GM12878 (cell line): ENCODE measurements around the gene POMZP3. TPM values are rescaled to one million over a fixed set of nuclear protein-coding genes. Genes with fewer than 3 reads are reported as not detected.
"Not testable (repeated sequence)": the region's sequence is repeated elsewhere in the genome, so short reads cannot be mapped to it uniquely, and the experiment has no call there.

ENCODE experiments used
- ATAC-seq: fragments of 200-7000 bp; cut with Tn5 transposase; 3 replicates; pipeline ENCODE4 v1.9.1; 2020; ENCODE audit warnings: mild to moderate bottlenecking, moderate library complexity
- BruUV-seq: library from RNA; stranded (reverse); fragments of 400-500 nt; replicated peaks from 2 replicates; lab custom pipeline; 2021; lab: Mats Ljungman, UMichigan
- CTCF ChIA-PET: fragments of 300-600 bp; sonication (Branson Sonifier 250); formaldehyde crosslinking; extraction: SDS; loops from one replicate; lab custom pipeline; 2021; ENCODE audit warnings: inconsistent platforms; lab: Yijun Ruan, JAX
- POLR2A ChIA-PET: fragments of 350-600 bp; formaldehyde crosslinking; extraction: SDS; loops from one replicate; lab custom pipeline; 2021; ENCODE audit warnings: inconsistent platforms; lab: Charles Lee
- RAD21 ChIA-PET: fragments of 300-600 bp; sonication (Branson Sonifier 250); formaldehyde crosslinking; loops from one replicate; lab custom pipeline; 2023; ENCODE audit warnings: antibody characterized with exemption; ENCODE audit not compliant: unreplicated experiment; lab: Charles Lee
- SMC1A ChIA-PET: fragments of 300-600 bp; sonication (Branson Sonifier 250); formaldehyde crosslinking; loops from one replicate; lab custom pipeline; 2023; ENCODE audit not compliant: unreplicated experiment, uncharacterized antibody; lab: Charles Lee
- DNase-seq: peaks from one replicate; pipeline ENCODE4 v3.0.0-alpha.2; 2011; ENCODE audit warnings: low read depth, low spot score
- FAIRE-seq: peaks from 3 replicates; lab custom pipeline; 2011; peaks lifted over from hg19 to GRCh38; lab: Jason Lieb, UNC
- H2AFZ ChIP-seq: 2 replicates; pipeline ENCODE4 v1.6.0; 2011; ENCODE audit warnings: low read depth, low read length, control low read depth; ENCODE audit not compliant: control insufficient read depth
- H3K27ac ChIP-seq: 2 replicates; pipeline ENCODE4 v1.5.1; 2011; ENCODE audit warnings: control low read depth; ENCODE audit not compliant: control insufficient read depth, insufficient read depth
- H3K27me3 ChIP-seq, 2 experiments: replicated peaks in 1 of 2; 2 replicates each; pipeline versions ENCODE4 v1.6.0 to v1.6.1; 2011; ENCODE audit warnings: low read length in 1 of 2; ENCODE audit not compliant: control insufficient read depth in 2 of 2, insufficient read depth in 2 of 2
- H3K36me3 ChIP-seq, 2 experiments: 2 replicates each; pipeline ENCODE4 v1.5.1; 2011; ENCODE audit warnings: low read length in 1 of 2; ENCODE audit not compliant: control insufficient read depth in 2 of 2, insufficient read depth in 2 of 2
- H3K4me1 ChIP-seq: 2 replicates; pipeline ENCODE4 v1.6.1; 2011; ENCODE audit warnings: mild to moderate bottlenecking, low read length, moderate library complexity, mixed read lengths; ENCODE audit not compliant: control insufficient read depth, insufficient read depth
- H3K4me2 ChIP-seq: 2 replicates; pipeline ENCODE4 v1.6.0; 2011; ENCODE audit warnings: control low read depth; ENCODE audit not compliant: control insufficient read depth, insufficient read depth
- H3K4me3 ChIP-seq: fragments of 200-600 bp; sonication (generic); 2 replicates; pipeline ENCODE4 v1.5.1; 2016
- H3K79me2 ChIP-seq: 2 replicates; pipeline ENCODE4 v1.6.0; 2011; ENCODE audit warnings: low read length; ENCODE audit not compliant: control insufficient read depth, insufficient read depth
- H3K9ac ChIP-seq: 2 replicates; pipeline ENCODE4 v1.8.0; 2011; ENCODE audit warnings: low read length, control low read depth, mixed read lengths; ENCODE audit not compliant: control insufficient read depth, insufficient read depth
- H3K9me3 ChIP-seq: replicated peaks from 3 replicates; pipeline ENCODE4 v1.5.1; 2011; ENCODE audit warnings: mild to moderate bottlenecking, low read length; ENCODE audit not compliant: control insufficient read depth, insufficient read depth
- H4K20me1 ChIP-seq: 2 replicates; pipeline ENCODE4 v1.6.0; 2011; ENCODE audit not compliant: control insufficient read depth, insufficient read depth
- WGBS: methylation state at CpG from one replicate; pipeline ENCODE4 v1.1.6; 2016; ENCODE audit warnings: low lambda C conversion rate; ENCODE audit not compliant: insufficient replicate concordance, insufficient coverage; ENCODE audit errors: missing lambda C conversion rate; 5-methylcytosine and 5-hydroxymethylcytosine counted together
- in situ Hi-C: fragments of 300-500 bp; cut with MboI; formaldehyde crosslinking; loops from 9 replicates; pipeline ENCODE4 v1.14.3; 2018; ENCODE audit warnings: mixed read lengths
- intact Hi-C: fragments of 100-400 bp; cut with micrococcal nuclease; formaldehyde crosslinking; loops from one replicate; pipeline ENCODE4 v1.14.2; 2022; ENCODE audit not compliant: unreplicated experiment
- polyA plus RNA-seq, 11 experiments: library from polyadenylated mRNA; depleted of rRNA in 4 of 11; unstranded in 6 of 11; stranded (reverse) in 5 of 11; fragments of >200 nt; fragmentation: Nextera tagmentation in 4 of 11; fragmentation: Illumina TruSeq in 1 of 11; extraction: Ambion mirVana in 4 of 11; extraction: Trizol in 1 of 11; gene quantifications; 1 replicate in 1 of 11; 2 replicates in 10 of 11; pipeline versions ENCODE4 v1.2.1 to v1.2.3, GENCODE V29; 2011 to 2016; ENCODE audit warnings: inconsistent platforms in 2 of 11, missing spikeins in 2 of 11, low read depth in 1 of 11
- total RNA-seq, 4 experiments: library from RNA; depleted of rRNA in 3 of 4; stranded (reverse); fragments of >200 nt in 3 of 4; fragmentation: Illumina TruSeq in 1 of 4; extraction: Trizol in 1 of 4; gene quantifications; 2 replicates each; pipeline versions ENCODE4 v1.2.1 to v1.2.3, GENCODE V29; 2013 to 2021

Gene POMZP3
- total and polyA plus RNA-seq, 10 of the 15 experiments (the other 5 are each of a cell fraction or from before 2014, with no cell fraction given), result 2.4 to 12.6 (median 5.1) TPM

DNA sequence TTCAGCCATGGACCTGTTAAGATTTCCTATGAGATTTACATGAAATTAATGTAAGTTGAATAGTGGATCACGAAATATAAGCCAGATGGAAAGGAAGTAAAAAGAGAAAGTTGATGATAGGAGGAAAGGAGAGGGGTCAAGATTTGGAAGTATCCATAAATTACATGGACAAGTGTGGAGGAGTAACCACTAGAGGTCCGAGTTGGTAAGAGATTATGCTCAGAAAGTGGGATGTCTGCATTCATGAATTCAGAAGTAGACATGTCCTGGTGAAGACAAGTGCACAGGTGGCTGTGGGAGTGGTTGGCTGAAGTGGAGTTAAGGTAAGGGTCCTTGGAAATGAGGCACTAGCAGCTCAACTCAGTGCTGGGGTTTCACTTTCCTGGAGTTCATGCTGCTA, 29.3 kb upstream of the POMZP3 start:
- intact Hi-C loops, SMC1A ChIA-PET, FAIRE-seq, H3K4me2 ChIP-seq, BruUV-seq, in situ Hi-C loops, H4K20me1 ChIP-seq, H3K27me3 ChIP-seq, ATAC-seq, RAD21 ChIA-PET, POLR2A ChIA-PET, DNase-seq, H3K4me3 ChIP-seq, CTCF ChIA-PET, H3K4me1 ChIP-seq, H3K36me3 ChIP-seq, H3K9ac ChIP-seq, H2AFZ ChIP-seq, H3K9me3 ChIP-seq, H3K27ac ChIP-seq, H3K79me2 ChIP-seq: not testable (repeated sequence)
- 38% methylated on average over 2 of the region's 2 CpGs for WGBS

DNA sequence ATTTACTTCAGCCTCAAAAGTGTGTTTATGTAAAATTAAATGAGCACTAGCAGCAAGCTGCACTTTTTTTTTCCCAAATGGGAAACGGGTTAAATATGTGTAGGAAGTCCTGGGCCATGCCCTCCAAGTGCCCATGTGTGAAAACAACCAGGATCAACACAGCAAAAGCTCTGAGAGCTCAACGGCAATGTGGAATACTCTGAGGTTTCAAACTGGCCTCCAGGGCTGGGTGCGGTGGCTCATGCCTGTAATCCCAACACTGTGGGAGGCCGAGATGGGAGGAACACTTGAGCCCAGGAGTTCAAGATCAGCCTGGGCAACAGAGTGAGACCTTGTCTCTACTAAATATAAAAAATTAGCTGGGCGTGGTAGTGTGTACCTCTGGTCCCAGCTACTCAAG, 15.5 kb upstream of the POMZP3 start:
- SMC1A ChIA-PET, H3K4me3 ChIP-seq, H3K9me3 ChIP-seq, intact Hi-C loops, H3K9ac ChIP-seq, DNase-seq, RAD21 ChIA-PET, H3K4me1 ChIP-seq, in situ Hi-C loops, H4K20me1 ChIP-seq, H3K79me2 ChIP-seq, H3K27me3 ChIP-seq, BruUV-seq, ATAC-seq, H2AFZ ChIP-seq, CTCF ChIA-PET, FAIRE-seq, H3K36me3 ChIP-seq, H3K4me2 ChIP-seq, H3K27ac ChIP-seq: not testable (repeated sequence)
- POLR2A ChIA-PET, result interaction anchor here (0.6 kb wide), 1 partner anchor 521 kb away, joined by 4 read pairs; no protein-coding TSS in a partner anchor
- 67% methylated on average over 1 of the region's 5 CpGs for WGBS
